Natural killer cell (primary cell): ENCODE results near the gene NDUFB4. TPM values are rescaled to one million over a fixed set of nuclear protein-coding genes. Genes with fewer than 3 reads are reported as not detected.

Experiments
- ATAC-seq, 3 donors: fragments of 150-1000 bp in 2 of 3; fragments of 200-7000 bp in 1 of 3; cut with Tn5 transposase; 1 replicate in 1 of 3; 2 replicates in 2 of 3; pipeline ENCODE4 v1.10.0; 2021; ENCODE audit warnings: mild to moderate bottlenecking in 2 of 3, moderate library complexity in 2 of 3
- DNase-seq, 2 donors: peaks; one replicate each; pipeline versions ENCODE4 v3.0.0 to v3.0.0-alpha.2; 2013 to 2021; ENCODE audit warnings: mixed read lengths in 1 of 2
- H3K27ac ChIP-seq: one replicate; pipeline ENCODE4 v1.5.1; 2013; ENCODE audit warnings: mild to moderate bottlenecking, low read length
- H3K27me3 ChIP-seq: one replicate; pipeline ENCODE4 v1.6.1; 2013; ENCODE audit warnings: low read length; ENCODE audit not compliant: control insufficient read depth, insufficient read depth
- H3K36me3 ChIP-seq: one replicate; pipeline ENCODE4 v1.6.1; 2013; ENCODE audit warnings: low read length; ENCODE audit not compliant: control insufficient read depth, insufficient read depth
- H3K4me1 ChIP-seq: one replicate; pipeline ENCODE4 v1.6.1; 2013; ENCODE audit warnings: low read length; ENCODE audit not compliant: control insufficient read depth, insufficient read depth
- H3K4me3 ChIP-seq: one replicate; pipeline ENCODE4 v1.5.1; 2013; ENCODE audit warnings: low read length
- H3K9me3 ChIP-seq: one replicate; pipeline ENCODE4 v1.6.1; 2013; ENCODE audit warnings: low read length; ENCODE audit not compliant: control insufficient read depth, insufficient read depth
- H3K27ac Mint-ChIP-seq, 2 donors: one replicate each; pipeline ENCODE4 v1.8.0; 2022; ENCODE audit warnings: mild to moderate bottlenecking in 2 of 2, mixed read lengths in 2 of 2, moderate library complexity in 1 of 2
- H3K27me3 Mint-ChIP-seq, 2 donors: one replicate each; pipeline ENCODE4 v1.8.0; 2022; ENCODE audit warnings: low read depth in 2 of 2, mixed read lengths in 2 of 2
- H3K36me3 Mint-ChIP-seq: one replicate; pipeline ENCODE4 v1.8.0; 2022; ENCODE audit warnings: mixed read lengths
- H3K4me1 Mint-ChIP-seq, 2 donors: one replicate each; pipeline ENCODE4 v1.8.0; 2022; ENCODE audit warnings: mixed read lengths in 2 of 2
- H3K4me3 Mint-ChIP-seq: one replicate; pipeline ENCODE4 v1.8.0; 2022; ENCODE audit warnings: mild to moderate bottlenecking, moderate library complexity, mixed read lengths
- H3K9me3 Mint-ChIP-seq, 2 donors: one replicate each; pipeline ENCODE4 v1.8.0; 2022; ENCODE audit warnings: mixed read lengths in 2 of 2
- CTCF ChIP-seq: fragments of 200-600 bp; IDR thresholded peaks from one replicate; pipeline ENCODE4 v1.8.0; 2022; ENCODE audit warnings: antibody characterized with exemption
- WGBS: methylation state at CpG from one replicate; pipeline ENCODE4 v1.1.7; 2013; ENCODE audit warnings: missing lambda C conversion rate; ENCODE audit not compliant: insufficient coverage; 5-methylcytosine and 5-hydroxymethylcytosine counted together
- intact Hi-C: fragments of 100-400 bp; cut with micrococcal nuclease; formaldehyde crosslinking; loops from one replicate; pipeline ENCODE4 v1.14.2; 2022
- total RNA-seq, 4 donors: library from RNA; stranded (reverse); fragments of 120-200 nt in 1 of 4; gene quantifications; one replicate each; pipeline versions ENCODE4 v1.2.3 to v1.2.4, GENCODE V29; 2013 to 2022

Gene NDUFB4
- total RNA-seq, 3 donors from 2014 or later (not counting 1 experiment from before 2014, with no cell fraction given): 59.5 to 86.9 (median 65.2) TPM

- intact Hi-C loops: no loop called here
- Mint-ChIP-seq H3K4me1 (no peaks in the 10 kb centered on the region), H3K36me3 (no peaks in the 10 kb centered on the region), H3K9me3 (no peaks in the 10 kb centered on the region), H3K4me3 (no peak overlapping the region), H3K27me3 (no peaks in the 10 kb centered on the region), H3K27ac (no peak overlapping the region)
- no peak for TF ChIP-seq CTCF
- Histone ChIP-seq H3K27ac (no peak overlapping the region), H3K4me3 (no peak overlapping the region), H3K36me3 (no peaks in the 10 kb centered on the region), H3K9me3 (no peaks in the 10 kb centered on the region), H3K27me3 (no peaks in the 10 kb centered on the region), H3K4me1 (no peaks in the 10 kb centered on the region)
- DNase-seq (no peak), ATAC-seq (no peak)
- WGBS: 84% methylated on average over 5 of the region's 5 CpGs
These were observed 52.2 kb downstream of the NDUFB4 start for GRCh38 chr3:120648290-120648689.

GRCh38 chr3:120649830-120650233, 53.7 kb downstream of the NDUFB4 start:
- H3K27ac Mint-ChIP-seq: no peak overlapping the region
- no peak for ATAC-seq
- H3K4me1 ChIP-seq: no peaks in the 10 kb centered on the region
- no peaks in the 10 kb centered on the region for H3K36me3 ChIP-seq
- no peaks in the 10 kb centered on the region for H3K27me3 ChIP-seq
- H3K36me3 Mint-ChIP-seq: no peaks in the 10 kb centered on the region
- no peak overlapping the region for H3K4me3 Mint-ChIP-seq
- H3K9me3 Mint-ChIP-seq: no peaks in the 10 kb centered on the region
- WGBS: 61% methylated on average over 2 of the region's 3 CpGs
- TF ChIP-seq CTCF: no peak
- H3K4me1 Mint-ChIP-seq: no peaks in the 10 kb centered on the region
- no peaks in the 10 kb centered on the region for H3K9me3 ChIP-seq
- intact Hi-C loops: no loop called here
- no peak for DNase-seq
- H3K27me3 Mint-ChIP-seq: no peaks in the 10 kb centered on the region
- H3K4me3 ChIP-seq: no peak overlapping the region
- H3K27ac ChIP-seq: no peak overlapping the region

GRCh38 chr3:120650311-120650710, 54.2 kb downstream of the NDUFB4 start:
- Histone ChIP-seq H3K36me3 (no peaks in the 10 kb centered on the region), H3K4me3 (no peak overlapping the region), H3K4me1 (no peaks in the 10 kb centered on the region), H3K9me3 (no peaks in the 10 kb centered on the region), H3K27ac (no peak overlapping the region), H3K27me3 (no peaks in the 10 kb centered on the region)
- no peaks in the 10 kb centered on the region for H3K27me3 Mint-ChIP-seq
- DNase-seq (no peak), ATAC-seq (no peak)
- TF ChIP-seq CTCF: no peak
- H3K4me3 Mint-ChIP-seq: no peak overlapping the region
- intact Hi-C loops: no loop called here
- WGBS: 100% methylated on average over 1 of the region's 2 CpGs
- no peaks in the 10 kb centered on the region for H3K4me1 Mint-ChIP-seq
- H3K36me3 Mint-ChIP-seq: no peaks in the 10 kb centered on the region
- no peak overlapping the region for H3K27ac Mint-ChIP-seq
- no peaks in the 10 kb centered on the region for H3K9me3 Mint-ChIP-seq

Other genes starting within 250 kb of the NDUFB4 start
- gene LRRC58, start 247.0 kb upstream of the NDUFB4 start, total RNA-seq: 10 to 100 TPM; 17.0 to 21.8 (median 18.2) TPM
- 1 to 10 TPM; 1.1 to 1.9 (median 1.4) TPM for gene FSTL1, start 145.3 kb upstream of the NDUFB4 start, total RNA-seq
- 1 to 10 TPM in 2 of 3 donors, under 1 TPM in 1; 0.80 to 4.0 (median 2.5) TPM for gene HGD, start 85.9 kb downstream of the NDUFB4 start, total RNA-seq
- 10 to 100 TPM; 11.7 to 18.4 (median 16.7) TPM for gene RABL3, start 146.2 kb downstream of the NDUFB4 start, total RNA-seq
- 10 to 100 TPM; 10.9 to 15.7 (median 12.7) TPM for gene GTF2E1, start 146.4 kb downstream of the NDUFB4 start, total RNA-seq